ENCODE results near the gene CCSER1.
"Not testable (repeated sequence)": the region's sequence is repeated elsewhere in the genome, so short reads cannot be mapped to it uniquely, and the experiment has no call there.

The CCSER1 gene

DNA sequence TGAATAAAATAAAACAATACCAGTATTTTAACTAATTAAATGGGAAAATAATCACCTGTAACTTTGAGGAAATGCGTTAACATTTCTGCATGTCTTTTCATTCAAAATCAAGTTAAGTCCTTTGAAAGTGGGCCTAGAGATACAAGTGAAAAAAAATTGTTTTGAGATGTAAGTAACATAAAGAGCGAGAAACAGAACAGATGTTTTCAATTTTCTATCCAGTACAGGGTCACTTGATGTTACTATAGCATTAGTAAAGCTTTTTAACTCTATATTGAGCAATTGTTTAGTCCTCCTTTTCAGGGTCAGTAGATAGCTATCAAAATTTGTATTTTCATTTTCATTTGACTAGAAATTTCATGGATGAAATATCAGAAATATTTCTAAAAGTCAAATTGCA, 761.4 kb downstream of the CCSER1 start:
- H3K4me1 Mint-ChIP-seq (ENCODE audit: low read depth), result no peaks in the 10 kb centered on the region
- no peak overlapping the region for H3K4me3 Mint-ChIP-seq
- DNase-seq (ENCODE audit: low spot score), result no peak
- H3K36me3 Mint-ChIP-seq (ENCODE audit: low read depth), result no peaks in the 10 kb centered on the region
- peaks cover 2% of the 10 kb centered on the region for H3K9me3 Mint-ChIP-seq
- H3K27me3 Mint-ChIP-seq (ENCODE audit: low read depth), result no peaks in the 10 kb centered on the region
- no peak overlapping the region for H3K27ac Mint-ChIP-seq

GRCh38 chr4:90889171-90889570, 762.0 kb downstream of the CCSER1 start:
- Mint-ChIP-seq H3K36me3 (ENCODE audit: low read depth) (no peaks in the 10 kb centered on the region), H3K4me1 (ENCODE audit: low read depth) (no peaks in the 10 kb centered on the region), H3K27ac (no peak overlapping the region), H3K27me3 (ENCODE audit: low read depth) (no peaks in the 10 kb centered on the region), H3K9me3 (peaks cover 3% of the 10 kb centered on the region), H3K4me3 (no peak overlapping the region)
- no peak for DNase-seq (ENCODE audit: low spot score)

GRCh38 chr4:90903413-90903812, 776.2 kb downstream of the CCSER1 start:
- H3K36me3 Mint-ChIP-seq (ENCODE audit: low read depth); H3K4me3 Mint-ChIP-seq; DNase-seq (ENCODE audit: low spot score); H3K27me3 Mint-ChIP-seq (ENCODE audit: low read depth); H3K4me1 Mint-ChIP-seq (ENCODE audit: low read depth); H3K27ac Mint-ChIP-seq: not testable (repeated sequence)
- H3K9me3 Mint-ChIP-seq, result peaks cover 42% of the 10 kb centered on the region

DNA sequence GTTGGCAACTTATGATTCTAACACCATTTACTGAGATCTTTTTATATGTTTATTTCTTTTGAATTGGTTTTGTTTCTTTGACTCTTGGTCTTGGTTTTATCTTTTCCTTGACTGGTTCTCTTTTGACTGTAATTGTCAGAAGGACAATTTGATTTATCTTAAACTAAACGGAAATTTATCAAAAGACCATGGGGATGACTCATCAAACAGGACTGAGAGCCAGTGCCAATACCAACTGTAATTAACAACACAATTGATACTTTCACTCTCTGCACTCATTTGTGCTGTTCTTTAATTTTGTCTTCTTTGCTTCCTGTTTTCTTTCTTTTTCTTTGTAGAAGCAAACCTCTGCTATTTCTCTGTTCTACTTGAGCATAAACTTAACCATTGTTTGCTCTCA, 776.8 kb downstream of the CCSER1 start:
- Mint-ChIP-seq H3K27me3 (ENCODE audit: low read depth) (no peaks in the 10 kb centered on the region), H3K27ac (no peak overlapping the region)
- no peak for DNase-seq (ENCODE audit: low spot score)

GRCh38 chr4:90906239-90906638, 779.0 kb downstream of the CCSER1 start:
- peaks cover 31% of the 10 kb centered on the region for H3K9me3 Mint-ChIP-seq
- no peaks in the 10 kb centered on the region for H3K4me1 Mint-ChIP-seq (ENCODE audit: low read depth)
- no peaks in the 10 kb centered on the region for H3K36me3 Mint-ChIP-seq (ENCODE audit: low read depth)
- no peak overlapping the region for H3K27ac Mint-ChIP-seq
- no peaks in the 10 kb centered on the region for H3K27me3 Mint-ChIP-seq (ENCODE audit: low read depth)
- H3K4me3 Mint-ChIP-seq, result no peak overlapping the region
- DNase-seq (ENCODE audit: low spot score), result no peak

More for the DNA sequence above, 776.8 kb downstream of the CCSER1 start:
- H3K9me3 Mint-ChIP-seq, result peaks cover 42% of the 10 kb centered on the region
- no peak overlapping the region for H3K4me3 Mint-ChIP-seq
- no peaks in the 10 kb centered on the region for H3K36me3 Mint-ChIP-seq (ENCODE audit: low read depth)
- no peaks in the 10 kb centered on the region for H3K4me1 Mint-ChIP-seq (ENCODE audit: low read depth)

DNA sequence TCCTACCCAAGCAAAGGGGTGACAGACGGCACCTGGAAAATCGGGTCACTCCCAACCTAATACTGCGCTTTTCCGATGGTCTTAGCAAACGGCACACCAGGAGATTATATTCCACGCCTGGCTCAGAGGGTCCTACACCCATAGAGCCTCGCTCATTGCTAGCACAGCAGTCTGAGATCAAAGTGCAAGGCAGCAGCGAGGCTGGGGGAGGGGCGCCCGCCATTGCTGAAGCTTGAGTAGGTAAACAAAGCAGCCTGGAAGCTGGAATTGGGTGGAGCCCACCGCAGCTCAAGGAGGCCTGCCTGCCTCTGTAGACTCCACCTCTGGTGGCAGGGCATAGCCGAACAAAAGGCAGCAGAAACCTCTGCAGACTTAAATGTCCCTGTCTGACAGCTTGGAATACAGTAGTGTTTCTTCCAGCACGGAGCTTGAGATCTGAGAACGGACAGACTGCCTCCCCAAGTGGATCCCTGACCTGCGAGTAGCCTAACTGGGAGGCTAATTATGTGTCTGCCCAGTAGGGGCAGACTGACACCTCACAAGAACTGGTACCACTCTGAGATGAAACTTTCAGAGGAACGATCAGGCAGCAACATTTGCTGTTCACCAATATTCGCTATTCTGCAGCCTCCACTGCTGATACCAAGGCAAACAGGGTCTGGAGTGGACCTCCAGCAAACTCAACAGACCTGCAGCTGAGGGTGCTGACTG, 784.7 kb downstream of the CCSER1 start:
- H3K4me3 Mint-ChIP-seq; H3K36me3 Mint-ChIP-seq (ENCODE audit: low read depth); H3K4me1 Mint-ChIP-seq (ENCODE audit: low read depth); H3K27me3 Mint-ChIP-seq (ENCODE audit: low read depth); H3K27ac Mint-ChIP-seq; DNase-seq (ENCODE audit: low spot score): not testable (repeated sequence)
- H3K9me3 Mint-ChIP-seq, result peaks cover 21% of the 10 kb centered on the region

DNA sequence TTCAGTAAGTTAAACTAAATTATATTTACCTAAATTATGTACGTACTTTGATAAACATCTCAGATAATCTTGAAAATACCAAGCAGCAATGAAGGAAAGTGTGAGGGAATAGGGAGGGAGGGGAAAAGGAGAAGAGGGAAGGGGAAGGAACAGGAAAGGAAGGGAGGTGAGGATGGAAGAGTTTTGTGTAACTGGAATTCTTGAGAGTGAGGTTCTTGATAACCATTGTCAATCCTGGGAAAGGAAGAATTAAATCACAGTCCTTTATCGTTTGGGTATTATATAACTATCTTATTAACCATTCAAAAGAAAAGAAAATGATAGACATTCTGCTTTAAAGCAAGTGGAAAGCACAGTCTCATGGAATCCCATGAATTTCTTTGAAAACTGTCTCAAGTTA, 795.0 kb downstream of the CCSER1 start:
- Mint-ChIP-seq H3K4me3 (no peak overlapping the region), H3K27ac (no peak overlapping the region), H3K9me3 (no peaks in the 10 kb centered on the region), H3K27me3 (ENCODE audit: low read depth) (no peaks in the 10 kb centered on the region), H3K36me3 (ENCODE audit: low read depth) (no peaks in the 10 kb centered on the region), H3K4me1 (ENCODE audit: low read depth) (no peaks in the 10 kb centered on the region)
- DNase-seq (ENCODE audit: low spot score), result no peak

GRCh38 chr4:90926957-90927356, 799.8 kb downstream of the CCSER1 start:
- Mint-ChIP-seq H3K27me3 (ENCODE audit: low read depth) (no peaks in the 10 kb centered on the region), H3K9me3 (no peaks in the 10 kb centered on the region), H3K27ac (no peak overlapping the region), H3K4me1 (ENCODE audit: low read depth) (no peaks in the 10 kb centered on the region), H3K4me3 (no peak overlapping the region), H3K36me3 (ENCODE audit: low read depth) (no peaks in the 10 kb centered on the region)
- no peak for DNase-seq (ENCODE audit: low spot score)

DNA sequence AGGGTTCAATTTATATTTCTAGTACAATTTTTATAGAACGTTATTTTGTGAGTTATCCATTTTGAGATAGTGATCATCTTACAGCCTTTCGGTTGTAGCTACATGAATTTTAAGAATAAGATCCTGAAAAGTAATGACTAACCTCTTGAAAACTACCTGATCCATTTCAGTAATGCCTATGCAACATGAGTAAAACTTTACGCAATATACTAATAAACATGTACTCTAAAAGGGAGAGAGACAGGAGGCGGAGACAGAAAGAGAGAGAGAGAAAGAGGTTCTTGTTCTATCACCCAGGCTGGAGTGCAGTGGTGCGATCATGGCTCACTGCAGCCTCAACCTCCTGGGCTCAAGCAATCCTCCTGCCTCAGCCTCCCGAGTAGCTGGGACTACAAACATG, 816.1 kb downstream of the CCSER1 start:
- Mint-ChIP-seq H3K36me3 (ENCODE audit: low read depth) (no peaks in the 10 kb centered on the region), H3K4me3 (no peak overlapping the region), H3K27me3 (ENCODE audit: low read depth) (no peaks in the 10 kb centered on the region), H3K27ac (no peak overlapping the region), H3K9me3 (peaks cover 10% of the 10 kb centered on the region), H3K4me1 (ENCODE audit: low read depth) (no peaks in the 10 kb centered on the region)
- DNase-seq (ENCODE audit: low spot score), result no peak

DNA sequence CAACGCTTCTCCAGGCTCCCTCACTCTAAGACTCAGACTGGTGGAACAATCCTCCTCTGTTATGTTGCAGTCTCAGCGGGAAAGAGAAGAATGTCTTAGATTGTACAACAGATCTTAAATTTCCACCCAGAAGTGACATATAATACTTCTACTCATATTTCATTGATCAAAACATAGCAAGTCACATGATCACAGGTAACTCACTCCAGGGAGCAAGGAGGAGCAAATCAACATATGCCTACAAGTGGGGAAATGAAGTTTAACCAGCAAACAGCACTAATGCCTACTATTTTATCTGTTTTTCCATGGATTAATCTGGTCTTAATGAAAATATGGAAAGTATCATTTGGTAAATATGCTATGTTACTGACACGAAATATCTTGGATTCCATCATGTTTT, 819.8 kb downstream of the CCSER1 start:
- Mint-ChIP-seq H3K4me1 (ENCODE audit: low read depth) (no peaks in the 10 kb centered on the region), H3K27me3 (ENCODE audit: low read depth) (no peaks in the 10 kb centered on the region), H3K4me3 (no peak overlapping the region), H3K9me3 (peaks cover 10% of the 10 kb centered on the region), H3K27ac (no peak overlapping the region), H3K36me3 (ENCODE audit: low read depth) (no peaks in the 10 kb centered on the region)
- no peak for DNase-seq (ENCODE audit: low spot score)

DNA sequence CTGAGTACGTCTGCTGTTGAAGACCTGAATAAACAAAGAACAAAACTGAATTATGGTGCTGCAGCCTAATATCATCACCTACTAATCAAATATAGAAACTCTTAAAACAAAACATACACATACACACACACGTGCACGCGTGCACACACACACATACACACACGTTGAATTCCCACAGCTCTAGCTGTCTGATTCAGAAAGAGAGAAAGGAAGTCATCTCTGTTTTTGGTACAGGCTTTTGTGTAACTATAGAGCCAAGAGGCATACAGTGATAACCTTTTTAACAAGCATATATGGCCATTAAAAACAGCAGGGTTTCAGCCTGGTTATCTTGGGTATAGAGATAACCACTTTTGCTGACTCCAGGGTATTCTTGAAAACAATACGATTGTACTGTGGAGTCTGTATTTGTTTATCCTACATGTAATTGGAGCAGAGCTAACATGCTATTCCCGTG, 823.2 kb downstream of the CCSER1 start:
- H3K36me3 Mint-ChIP-seq (ENCODE audit: low read depth), result no peaks in the 10 kb centered on the region
- no peak overlapping the region for H3K4me3 Mint-ChIP-seq
- no peak for DNase-seq (ENCODE audit: low spot score)
- no peaks in the 10 kb centered on the region for H3K9me3 Mint-ChIP-seq
- no peaks in the 10 kb centered on the region for H3K27me3 Mint-ChIP-seq (ENCODE audit: low read depth)
- no peaks in the 10 kb centered on the region for H3K4me1 Mint-ChIP-seq (ENCODE audit: low read depth)
- no peak overlapping the region for H3K27ac Mint-ChIP-seq

GRCh38 chr4:90951037-90951436, 823.8 kb downstream of the CCSER1 start:
- H3K4me3 Mint-ChIP-seq, result no peak overlapping the region
- H3K9me3 Mint-ChIP-seq, result no peaks in the 10 kb centered on the region
- no peaks in the 10 kb centered on the region for H3K36me3 Mint-ChIP-seq (ENCODE audit: low read depth)
- no peak overlapping the region for H3K27ac Mint-ChIP-seq
- no peaks in the 10 kb centered on the region for H3K27me3 Mint-ChIP-seq (ENCODE audit: low read depth)
- H3K4me1 Mint-ChIP-seq (ENCODE audit: low read depth), result no peaks in the 10 kb centered on the region
- no peak for DNase-seq (ENCODE audit: low spot score)

DNA sequence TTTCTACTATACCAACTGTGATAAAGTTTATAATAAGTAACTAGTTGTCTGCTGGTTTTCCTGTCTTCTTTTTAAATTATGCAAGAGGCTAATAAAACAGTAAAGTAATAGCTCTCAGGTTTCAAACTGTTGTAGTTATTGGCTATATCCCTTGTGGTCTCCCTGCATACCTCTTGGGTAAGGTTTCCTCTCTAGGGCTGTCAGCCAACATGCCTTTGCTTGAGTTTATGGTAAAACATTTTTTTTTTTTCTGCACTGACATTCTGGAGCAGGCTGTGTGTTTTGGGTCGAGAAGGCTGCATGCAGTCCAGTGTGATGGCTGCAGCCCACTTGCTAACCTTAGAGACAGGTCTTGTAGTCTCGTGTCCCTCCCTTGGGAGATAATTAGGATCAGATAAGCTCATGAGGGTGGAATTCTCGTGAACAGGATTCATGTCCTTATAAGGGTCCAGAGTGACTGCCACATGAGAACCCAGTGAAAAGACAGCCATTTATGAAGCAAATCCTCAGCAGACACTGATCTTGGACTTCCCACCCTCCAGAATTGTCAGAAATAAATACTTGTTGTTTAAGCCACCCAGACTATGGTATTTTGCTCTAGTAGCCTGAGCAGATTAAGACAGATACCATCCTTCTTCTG, 831.2 kb downstream of the CCSER1 start:
- H3K27me3 Mint-ChIP-seq (ENCODE audit: low read depth), result no peaks in the 10 kb centered on the region
- no peaks in the 10 kb centered on the region for H3K9me3 Mint-ChIP-seq
- no peak for DNase-seq (ENCODE audit: low spot score)
- H3K4me1 Mint-ChIP-seq (ENCODE audit: low read depth), result no peaks in the 10 kb centered on the region
- H3K27ac Mint-ChIP-seq, result no peak overlapping the region
- no peaks in the 10 kb centered on the region for H3K36me3 Mint-ChIP-seq (ENCODE audit: low read depth)
- no peak overlapping the region for H3K4me3 Mint-ChIP-seq

DNA sequence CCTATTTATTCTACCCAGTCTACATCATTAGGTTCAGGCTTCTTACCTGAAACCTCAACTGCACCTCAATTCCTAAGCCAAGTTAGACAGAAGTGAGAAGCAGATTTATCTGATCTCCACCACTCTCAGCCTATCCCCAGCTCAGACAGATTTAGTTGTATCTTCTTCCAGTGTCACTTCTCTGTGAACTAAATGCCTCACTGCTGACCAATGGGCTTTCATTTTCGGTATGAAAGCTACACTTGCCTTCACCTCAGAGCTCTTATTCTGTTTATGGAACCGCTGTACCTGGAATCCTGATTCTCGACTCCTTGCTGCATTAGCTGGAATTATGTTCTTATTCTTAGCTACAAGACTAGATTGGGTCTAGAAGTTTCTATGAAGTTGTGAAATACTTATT, 833.2 kb downstream of the CCSER1 start:
- DNase-seq (ENCODE audit: low spot score), result no peak
- no peaks in the 10 kb centered on the region for H3K36me3 Mint-ChIP-seq (ENCODE audit: low read depth)
- no peaks in the 10 kb centered on the region for H3K4me1 Mint-ChIP-seq (ENCODE audit: low read depth)
- H3K27me3 Mint-ChIP-seq (ENCODE audit: low read depth), result no peaks in the 10 kb centered on the region
- H3K4me3 Mint-ChIP-seq, result no peak overlapping the region
- H3K9me3 Mint-ChIP-seq, result no peaks in the 10 kb centered on the region
- H3K27ac Mint-ChIP-seq, result no peak overlapping the region

GRCh38 chr4:90960840-90961239, 833.6 kb downstream of the CCSER1 start:
- H3K27ac Mint-ChIP-seq, result no peak overlapping the region
- no peak overlapping the region for H3K4me3 Mint-ChIP-seq
- H3K36me3 Mint-ChIP-seq (ENCODE audit: low read depth), result no peaks in the 10 kb centered on the region

More at GRCh38 chr4:90960840-90961239, 833.6 kb downstream of the CCSER1 start:
- DNase-seq (ENCODE audit: low spot score), result no peak
- Mint-ChIP-seq H3K27me3 (ENCODE audit: low read depth) (no peaks in the 10 kb centered on the region), H3K9me3 (no peaks in the 10 kb centered on the region), H3K4me1 (ENCODE audit: low read depth) (no peaks in the 10 kb centered on the region)
